Measurements from ENCODE around the gene CFAP20DC. TPM values are rescaled to one million over a fixed set of nuclear protein-coding genes. Genes with fewer than 3 reads are reported as not detected.
"Not testable (repeated sequence)": the region's sequence is repeated elsewhere in the genome, so short reads cannot be mapped to it uniquely, and the experiment has no call there.

The CFAP20DC gene
- total RNA-seq = under 1 TPM; 0.09 to 0.20 (median 0.18) TPM
- total RNA-seq (2013) = 0.43 TPM

- peaks cover 7% of the 10 kb centered on the region in 2 donors for H3K4me1 Mint-ChIP-seq
- H3K9me3 Mint-ChIP-seq = no peaks in the 10 kb centered on the region
- intact Hi-C loops (cut with micrococcal nuclease) = no loop called here
- no peaks in the 10 kb centered on the region for H3K9me3 ChIP-seq (ENCODE audit: control insufficient read depth, insufficient read depth, low read length)
- DNase-seq (peak; percentile 77 to 95), ATAC-seq (peak; percentile 92 to 96 (median 94))
- H3K36me3 Mint-ChIP-seq = no peaks in the 10 kb centered on the region
- WGBS (ENCODE audit: insufficient coverage) = 4% methylated on average over 60 of the region's 60 CpGs
- TF ChIP-seq CTCF (IDR thresholded peaks at IDR 0.05) = no peak
- H3K4me3 Mint-ChIP-seq = peak within 1 kb of the TSS; percentile 74
- peak within 1 kb of the TSS in 1 of 2 donors; percentile 65 for H3K27ac Mint-ChIP-seq
- H3K4me1 ChIP-seq (ENCODE audit: control insufficient read depth, insufficient read depth, low read length) = peaks cover 10% of the 10 kb centered on the region
- peak within 1 kb of the TSS; percentile 44 for H3K27ac ChIP-seq (ENCODE audit: low read length)
- no peaks in the 10 kb centered on the region for H3K27me3 Mint-ChIP-seq (ENCODE audit: low read depth in 2 of 2)
- no peaks in the 10 kb centered on the region for H3K36me3 ChIP-seq (ENCODE audit: control insufficient read depth, insufficient read depth, low read length)
- no peaks in the 10 kb centered on the region for H3K27me3 ChIP-seq (ENCODE audit: control insufficient read depth, insufficient read depth, low read length)
- peak within 1 kb of the TSS; percentile 47 for H3K4me3 ChIP-seq (ENCODE audit: low read length)
Observed at GRCh38 chr3:59049671-59050331, at the start of gene CFAP20DC. Gene CFAP20DC, minus strand, starts transcription at chr3:59050025. Its CDS starts 394 bp downstream, at chr3:59049631.

GRCh38 chr3:59098516-59098915 is 48.7 kb upstream of the CFAP20DC start:
- H3K4me1 ChIP-seq (ENCODE audit: control insufficient read depth, insufficient read depth, low read length); H3K9me3 Mint-ChIP-seq; intact Hi-C loops (cut with micrococcal nuclease); H3K27me3 ChIP-seq (ENCODE audit: control insufficient read depth, insufficient read depth, low read length); H3K27me3 Mint-ChIP-seq (ENCODE audit: low read depth in 2 of 2); H3K4me1 Mint-ChIP-seq; H3K36me3 Mint-ChIP-seq; H3K9me3 ChIP-seq (ENCODE audit: control insufficient read depth, insufficient read depth, low read length); H3K27ac Mint-ChIP-seq; H3K36me3 ChIP-seq (ENCODE audit: control insufficient read depth, insufficient read depth, low read length); ATAC-seq; H3K27ac ChIP-seq (ENCODE audit: low read length); H3K4me3 Mint-ChIP-seq; DNase-seq; H3K4me3 ChIP-seq (ENCODE audit: low read length): not testable (repeated sequence)
- 60% methylated on average over 1 of the region's 1 CpG for WGBS (ENCODE audit: insufficient coverage)

GRCh38 chr3:59094446-59094845 is 44.6 kb upstream of the CFAP20DC start:
- Histone ChIP-seq H3K4me1 (ENCODE audit: control insufficient read depth, insufficient read depth, low read length) (no peaks in the 10 kb centered on the region), H3K27ac (ENCODE audit: low read length) (no peak overlapping the region), H3K9me3 (ENCODE audit: control insufficient read depth, insufficient read depth, low read length) (no peaks in the 10 kb centered on the region), H3K36me3 (ENCODE audit: control insufficient read depth, insufficient read depth, low read length) (no peaks in the 10 kb centered on the region), H3K27me3 (ENCODE audit: control insufficient read depth, insufficient read depth, low read length) (no peaks in the 10 kb centered on the region), H3K4me3 (ENCODE audit: low read length) (no peak overlapping the region)
- TF ChIP-seq CTCF (IDR thresholded peaks at IDR 0.05) = no peak
- H3K36me3 Mint-ChIP-seq = no peaks in the 10 kb centered on the region
- no peak for DNase-seq
- no peak for ATAC-seq
- H3K4me3 Mint-ChIP-seq = no peak overlapping the region
- no peaks in the 10 kb centered on the region for H3K4me1 Mint-ChIP-seq
- no peak overlapping the region for H3K27ac Mint-ChIP-seq
- 98% methylated on average over 3 of the region's 3 CpGs for WGBS (ENCODE audit: insufficient coverage)
- intact Hi-C loops (cut with micrococcal nuclease) = no loop called here
- peaks cover 2 to 6% of the 10 kb centered on the region in 2 donors for H3K27me3 Mint-ChIP-seq (ENCODE audit: low read depth in 2 of 2)
- H3K9me3 Mint-ChIP-seq = peaks cover 4 to 9% of the 10 kb centered on the region in 2 donors

GRCh38 chr3:59093521-59093920 is 43.7 kb upstream of the CFAP20DC start:
- no peak overlapping the region for H3K4me3 ChIP-seq (ENCODE audit: low read length)
- no peaks in the 10 kb centered on the region for H3K27me3 ChIP-seq (ENCODE audit: control insufficient read depth, insufficient read depth, low read length)
- Mint-ChIP-seq H3K4me1 (no peaks in the 10 kb centered on the region), H3K9me3 (peaks cover 4 to 5% of the 10 kb centered on the region in 2 donors), H3K4me3 (no peak overlapping the region), H3K27me3 (ENCODE audit: low read depth in 2 of 2) (peaks cover 0 to 2% of the 10 kb centered on the region in 2 donors), H3K36me3 (no peaks in the 10 kb centered on the region), H3K27ac (no peak overlapping the region)
- intact Hi-C loops (cut with micrococcal nuclease) = no loop called here
- no peak for ATAC-seq
- no peak overlapping the region for H3K27ac ChIP-seq (ENCODE audit: low read length)
- no peak for DNase-seq
- TF ChIP-seq CTCF (IDR thresholded peaks at IDR 0.05) = no peak
- no peaks in the 10 kb centered on the region for H3K36me3 ChIP-seq (ENCODE audit: control insufficient read depth, insufficient read depth, low read length)
- no peaks in the 10 kb centered on the region for H3K4me1 ChIP-seq (ENCODE audit: control insufficient read depth, insufficient read depth, low read length)
- H3K9me3 ChIP-seq (ENCODE audit: control insufficient read depth, insufficient read depth, low read length) = no peaks in the 10 kb centered on the region
- 60% methylated on average over 1 of the region's 1 CpG for WGBS (ENCODE audit: insufficient coverage)
